Astrocyte of the hippocampus (primary cell): ENCODE measurements around the gene RXRB.
"Not testable (repeated sequence)": the region's sequence is repeated elsewhere in the genome, so short reads cannot be mapped to it uniquely, and the experiment has no call there.

Experiments used
- DNase-seq: peaks from one replicate; pipeline ENCODE4 v3.0.0; 2011; ENCODE audit warnings: low read depth, low spot score

RXRB gene

DNA sequence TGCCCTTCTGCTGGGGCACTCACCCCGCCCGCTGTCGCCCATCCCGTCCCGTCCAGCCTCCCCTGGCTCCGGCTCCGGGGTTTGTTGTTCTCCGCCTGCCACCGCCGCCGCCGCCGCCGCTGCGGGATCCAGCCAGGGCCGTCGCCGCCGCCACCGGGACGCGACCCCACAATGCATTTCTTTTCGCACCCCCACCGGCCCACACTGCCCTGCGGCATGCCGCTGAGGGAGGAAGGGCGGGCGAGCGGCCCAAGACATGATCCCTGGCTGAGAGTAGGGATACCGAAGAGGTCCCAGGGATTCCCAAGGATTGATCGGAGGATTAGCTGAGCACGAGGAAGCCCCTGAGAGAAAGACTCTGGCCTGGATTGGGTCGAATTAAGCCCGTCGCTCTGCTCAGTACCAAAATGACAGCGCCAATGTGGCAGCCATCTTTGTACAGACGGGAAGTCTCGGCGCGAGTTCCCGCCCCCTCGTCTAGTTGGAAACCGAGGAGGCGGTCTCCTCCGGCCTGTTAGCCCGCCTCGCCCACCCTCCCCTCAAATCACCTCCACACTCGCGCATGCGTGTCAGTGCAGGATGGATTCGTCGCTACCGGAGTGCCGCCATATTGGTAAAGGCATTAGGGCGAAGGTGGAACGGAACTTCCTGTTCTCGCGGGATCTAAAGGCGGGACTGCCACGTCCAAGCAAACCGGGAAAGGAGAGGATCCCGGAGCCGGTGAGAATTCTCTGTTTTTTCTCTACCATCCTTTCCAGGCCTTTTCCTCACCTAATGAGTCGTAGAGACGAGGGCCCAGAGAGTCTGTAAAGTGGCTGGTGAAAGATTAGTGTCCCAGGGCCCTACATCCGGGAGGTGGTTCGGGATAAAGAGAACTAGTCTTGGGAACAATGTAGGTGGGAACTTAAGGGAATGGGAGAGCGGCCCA, at the start of gene RXRB, which contains the start of gene SLC39A7:
Gene RXRB (minus strand): TSS at position 447 of the 928 bp plus-strand sequence. CDS start 189 bp downstream, at position 258.
Gene SLC39A7 (plus strand): TSS at position 649 of the 928 bp plus-strand sequence. CDS start 379 bp downstream, outside the sequence.
- peak; percentile 100 for DNase-seq

DNA sequence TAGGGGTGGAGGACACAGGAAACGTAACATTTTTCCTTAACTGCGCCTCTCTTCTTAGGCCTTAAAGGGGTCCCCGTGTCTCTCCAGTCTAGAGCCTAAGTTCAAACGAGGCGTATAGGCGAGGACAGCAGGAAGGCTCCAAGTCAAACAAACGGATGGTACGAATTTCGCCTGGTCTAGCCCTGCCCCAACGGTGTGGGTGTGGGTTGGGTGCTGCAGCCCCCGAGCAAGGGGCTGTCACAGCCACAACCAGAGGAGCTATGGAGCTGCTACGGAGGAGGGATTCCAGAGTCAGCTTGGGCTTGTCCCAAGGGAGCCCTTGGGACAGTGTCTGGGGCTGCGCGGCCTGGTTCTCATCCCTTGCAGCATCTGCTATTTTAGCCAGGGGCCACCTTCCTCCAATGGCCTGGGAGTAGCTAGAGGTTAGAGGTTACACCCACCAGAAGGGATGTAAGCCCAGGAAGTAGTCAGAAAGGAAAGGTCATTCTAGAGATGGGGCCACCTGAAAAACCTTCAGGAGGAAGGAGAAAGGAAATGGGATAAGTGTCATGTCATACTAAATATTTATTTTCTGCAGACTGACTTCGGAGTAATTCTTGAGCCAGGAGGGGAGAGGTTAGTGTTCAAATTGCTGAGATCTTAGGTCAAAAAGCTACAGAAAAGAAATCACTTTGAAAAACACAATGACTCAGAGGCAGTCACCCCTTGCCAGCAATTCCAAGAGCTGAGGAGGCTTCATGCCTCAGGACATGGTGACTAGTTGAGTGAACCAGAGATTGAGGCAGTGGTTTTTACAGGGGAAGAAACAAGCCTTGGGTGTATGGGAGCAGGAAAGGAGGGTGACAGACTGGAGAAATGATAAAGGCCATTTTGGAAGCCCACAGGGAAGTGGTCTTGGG, 49.5 kb upstream of the RXRB start:
- peak; percentile 78 for DNase-seq

DNA sequence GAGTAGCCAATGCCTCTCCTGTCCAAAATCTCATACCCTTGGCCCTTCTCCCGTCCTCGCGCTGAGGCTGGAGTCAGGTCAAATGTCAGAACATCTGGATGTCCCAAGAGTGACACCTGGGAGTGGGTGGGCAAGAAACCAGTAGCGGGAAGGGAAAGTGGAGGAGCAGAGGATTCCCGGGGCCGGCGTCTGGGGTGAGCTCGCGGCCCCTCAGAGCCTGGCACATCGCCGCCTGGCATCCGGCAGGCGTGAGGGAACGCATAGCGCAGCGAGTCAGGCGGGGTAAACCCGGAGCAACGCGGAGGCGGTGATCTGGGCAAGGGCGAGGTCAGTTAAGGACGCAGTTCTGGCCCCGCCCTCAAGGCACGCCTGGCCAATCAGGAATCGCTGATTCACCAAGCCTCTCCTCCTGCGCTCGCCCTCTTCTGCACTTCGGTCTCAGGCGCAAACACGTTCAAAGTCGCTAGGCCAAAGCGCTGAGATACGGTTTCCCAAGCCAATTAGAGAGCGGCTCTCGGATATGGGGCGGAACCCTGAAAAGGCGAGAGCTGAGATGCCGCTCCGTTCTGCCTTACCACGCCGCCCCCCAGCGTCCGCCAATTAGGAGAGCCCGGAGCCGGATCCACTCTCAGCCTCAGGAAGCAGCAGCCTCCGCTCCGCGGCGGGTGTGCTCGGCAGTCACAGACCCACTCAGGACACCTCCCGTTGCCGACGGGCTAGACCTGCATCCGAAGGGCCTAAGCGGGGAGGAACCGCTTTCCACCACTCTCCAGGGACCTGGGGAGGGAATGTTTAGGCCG, 48.7 kb upstream of the RXRB start:
- DNase-seq, result peak; percentile 99

DNA sequence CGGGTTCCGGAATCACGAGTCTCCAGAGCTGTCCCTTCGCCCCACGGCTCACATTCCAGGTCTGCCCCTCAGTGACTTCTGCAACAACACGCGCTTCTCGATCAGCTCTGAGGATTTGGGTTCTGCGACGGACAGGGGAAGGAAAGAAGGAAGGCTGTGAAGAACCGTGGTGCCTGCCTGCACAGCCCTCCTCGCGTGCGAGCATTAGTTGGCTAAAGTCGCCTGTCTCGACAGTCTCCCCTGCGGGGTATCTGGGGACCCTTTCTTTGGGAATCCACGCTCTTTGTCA, 48.1 kb upstream of the RXRB start:
- DNase-seq, result no peak

DNA sequence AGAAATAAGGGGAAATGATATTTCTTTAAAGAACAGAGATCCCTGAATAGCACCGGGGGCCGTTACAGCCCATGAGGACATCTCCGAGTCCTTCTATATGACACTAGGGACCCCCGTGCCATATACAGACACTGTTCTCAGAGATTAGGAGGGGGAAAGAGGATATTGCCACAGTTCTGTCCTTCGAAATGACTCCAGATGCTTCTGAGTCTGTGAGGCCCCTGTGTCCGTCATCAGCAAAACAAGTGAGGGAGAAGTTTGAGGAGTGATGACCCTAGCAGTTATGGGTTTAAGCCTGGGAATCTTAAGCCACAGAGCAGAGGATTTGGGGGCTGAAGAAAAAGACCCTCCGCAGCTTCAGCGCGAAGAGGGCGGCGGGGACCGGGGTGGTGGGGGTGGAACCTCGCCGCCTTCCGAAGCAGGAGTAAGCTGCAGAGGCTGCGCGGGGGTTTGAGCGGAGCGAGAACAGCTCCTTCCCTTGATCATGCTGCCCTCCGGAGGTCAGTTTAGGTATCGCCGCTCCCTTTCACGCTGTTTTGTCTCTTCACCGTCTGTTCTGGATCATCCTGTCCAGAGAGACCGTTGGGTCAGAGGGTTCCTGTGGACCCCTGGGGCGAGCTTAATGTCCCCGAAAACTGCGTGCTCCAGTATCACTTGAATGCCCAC, 47.6 kb upstream of the RXRB start:
- DNase-seq, result peak; percentile 94

DNA sequence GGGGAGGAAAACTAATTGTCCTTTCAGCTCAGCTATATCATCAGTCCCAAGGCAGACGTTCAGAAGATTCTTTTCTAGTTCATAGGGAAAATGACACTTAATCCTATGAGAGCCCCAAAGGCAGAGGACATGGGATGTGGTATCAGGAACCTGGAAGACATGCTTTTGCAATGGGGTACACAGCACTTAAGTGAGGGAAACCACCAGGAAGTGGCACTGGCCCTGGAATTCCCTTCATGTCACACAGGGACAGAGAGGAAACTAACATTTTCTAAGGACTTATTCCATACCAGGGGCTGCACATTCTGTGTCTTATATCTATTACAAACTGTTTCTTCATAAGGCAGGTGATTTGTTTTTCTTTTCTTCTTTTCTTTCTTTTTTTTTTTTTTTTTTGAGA, 43.0 kb upstream of the RXRB start:
- DNase-seq, result no peak

DNA sequence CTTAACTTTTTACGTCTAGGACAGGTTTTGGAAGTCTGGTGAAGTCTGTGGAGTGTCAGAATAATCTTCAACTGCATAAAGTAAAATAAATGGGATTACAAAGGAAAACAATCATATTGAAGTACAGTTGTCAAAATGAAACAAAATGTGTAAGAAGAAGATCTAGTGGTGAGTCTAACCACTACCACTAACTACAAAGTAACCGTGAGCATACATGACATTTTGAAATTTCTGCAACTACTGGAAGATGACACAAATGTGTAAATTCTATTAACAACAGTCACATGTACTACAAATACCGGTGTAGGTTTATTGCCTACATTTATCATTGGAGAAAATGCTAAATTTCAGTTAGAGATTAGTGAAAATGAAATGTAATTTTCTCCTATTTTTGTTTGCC, 41.5 kb upstream of the RXRB start:
- DNase-seq, result no peak

DNA sequence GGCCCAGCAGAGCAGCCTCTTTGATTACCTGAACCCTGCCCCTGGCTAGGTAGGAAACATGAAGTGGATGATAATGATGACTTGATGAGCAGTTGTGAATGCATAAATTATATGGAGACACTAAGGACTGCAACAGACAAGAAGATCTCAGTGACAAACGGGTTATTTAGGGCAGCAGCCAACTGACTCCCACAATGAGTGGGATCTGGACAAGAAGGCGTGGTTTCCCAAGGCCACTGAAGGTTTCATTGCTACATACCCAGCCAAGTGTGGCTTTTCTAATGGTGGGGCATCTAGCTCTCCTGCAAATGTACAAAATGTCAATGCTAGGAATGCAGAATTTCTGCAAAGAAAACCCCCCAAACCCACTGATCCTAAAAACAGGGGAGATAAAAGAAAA, 37.3 kb upstream of the RXRB start:
- DNase-seq, result no peak

DNA sequence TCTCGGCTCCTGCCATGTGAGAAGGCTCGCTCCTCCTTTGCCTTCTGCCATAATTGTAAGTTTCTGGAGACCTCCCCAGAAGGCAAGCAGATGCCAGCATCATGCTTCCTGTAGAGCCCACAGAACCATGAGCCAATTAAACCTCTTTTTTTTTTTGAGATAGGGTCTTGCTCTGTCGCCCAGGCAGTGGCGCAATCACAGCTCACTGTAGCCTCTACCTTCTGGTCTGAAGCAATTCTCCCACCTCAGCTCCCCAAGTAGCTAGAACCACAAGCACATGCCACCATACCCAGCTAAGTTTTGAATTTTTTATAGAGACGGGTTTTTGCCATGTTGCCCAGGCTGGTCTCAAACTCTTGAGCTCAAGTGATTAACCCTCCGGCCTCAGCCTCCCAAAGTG, 36.4 kb upstream of the RXRB start:
- DNase-seq, result no peak

DNA sequence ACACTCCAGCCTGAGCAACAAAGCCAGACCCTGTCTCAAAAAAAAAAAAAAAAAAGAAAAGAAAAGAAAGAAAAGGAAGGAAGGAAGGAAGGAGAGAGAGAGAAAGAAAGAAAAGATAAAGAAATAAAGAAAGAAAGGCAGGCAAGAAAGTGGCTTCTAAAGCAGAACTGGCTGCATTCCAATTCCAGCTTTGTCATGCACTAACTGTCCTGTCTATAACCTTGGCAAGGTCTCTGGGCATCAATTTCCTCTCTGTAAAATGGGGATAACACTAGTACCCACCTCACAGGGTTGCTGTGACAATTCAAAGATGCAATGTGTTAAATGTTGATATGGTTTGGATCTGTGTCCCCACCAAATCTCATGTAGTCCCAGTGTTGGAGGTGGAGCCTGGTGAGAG, 35.9 kb upstream of the RXRB start:
- DNase-seq, result no peak

DNA sequence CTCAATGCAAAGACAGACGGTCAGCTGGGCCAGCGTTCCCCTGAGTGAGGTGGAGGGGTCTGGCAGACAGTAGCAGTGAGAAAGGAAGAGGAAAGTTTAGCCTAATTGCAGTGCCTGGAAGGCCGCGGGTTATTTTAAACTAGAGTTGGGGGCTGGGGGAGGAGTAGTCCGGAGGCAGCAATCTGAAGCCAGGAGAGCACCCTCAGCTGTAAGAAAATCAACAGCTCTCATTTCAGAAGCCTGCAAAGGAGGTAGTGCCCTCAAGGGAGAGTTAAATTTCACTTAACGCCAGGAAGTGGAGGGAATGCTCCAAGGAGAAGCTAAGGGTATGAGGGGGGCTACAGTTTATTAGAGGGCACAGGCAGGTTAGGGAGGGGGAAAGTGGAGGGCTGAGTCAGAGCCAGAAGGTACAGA, 34.8 kb upstream of the RXRB start:
- no peak for DNase-seq

DNA sequence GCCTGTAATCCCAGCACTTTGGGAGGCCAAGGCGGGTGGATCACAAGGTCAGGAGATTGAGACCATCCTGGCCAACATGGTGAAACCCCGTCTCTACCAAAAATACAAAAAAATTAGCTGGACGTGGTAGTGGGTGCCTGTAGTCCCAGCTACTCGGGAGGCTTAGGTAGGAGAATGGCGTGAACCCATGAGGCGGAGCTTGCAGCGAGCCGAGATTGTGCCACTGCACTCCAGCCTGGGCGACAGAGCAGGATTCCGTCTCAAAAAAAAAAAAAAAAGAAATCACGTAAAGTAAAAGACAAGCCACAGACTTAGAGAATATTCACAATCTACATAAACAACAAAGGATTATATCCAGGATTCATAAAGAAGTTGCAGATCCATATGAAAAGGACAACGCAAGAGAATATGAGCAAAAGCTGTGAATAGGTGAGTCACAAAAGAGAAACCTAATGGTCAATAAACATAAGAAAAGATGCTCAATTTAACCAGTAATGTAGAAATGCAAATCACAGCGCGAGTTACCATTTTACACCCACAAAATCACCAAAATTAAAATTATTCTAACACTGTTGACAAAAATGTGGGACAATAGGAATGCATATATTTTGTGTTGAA, 26.1 kb upstream of the RXRB start:
- not testable (repeated sequence) for DNase-seq

DNA sequence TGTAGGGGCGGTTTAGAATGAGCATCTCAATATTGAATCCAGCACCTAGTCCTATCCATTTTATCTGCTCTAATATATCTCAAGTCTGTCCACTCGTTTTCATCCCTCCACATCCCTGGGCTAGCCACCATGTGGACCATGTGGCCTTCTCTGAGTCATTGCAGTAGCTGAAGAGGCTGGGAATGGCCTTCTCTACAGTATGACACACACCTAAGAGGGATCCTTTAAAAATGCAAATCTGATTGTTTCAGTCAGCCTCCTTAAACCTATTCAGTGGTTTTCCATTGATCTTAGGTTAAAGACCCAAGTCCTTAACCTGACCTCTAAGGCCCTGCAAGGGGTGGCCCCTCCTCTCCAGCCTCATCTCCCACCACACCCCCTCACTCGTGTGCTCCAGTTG, 17.2 kb upstream of the RXRB start:
- no peak for DNase-seq

DNA sequence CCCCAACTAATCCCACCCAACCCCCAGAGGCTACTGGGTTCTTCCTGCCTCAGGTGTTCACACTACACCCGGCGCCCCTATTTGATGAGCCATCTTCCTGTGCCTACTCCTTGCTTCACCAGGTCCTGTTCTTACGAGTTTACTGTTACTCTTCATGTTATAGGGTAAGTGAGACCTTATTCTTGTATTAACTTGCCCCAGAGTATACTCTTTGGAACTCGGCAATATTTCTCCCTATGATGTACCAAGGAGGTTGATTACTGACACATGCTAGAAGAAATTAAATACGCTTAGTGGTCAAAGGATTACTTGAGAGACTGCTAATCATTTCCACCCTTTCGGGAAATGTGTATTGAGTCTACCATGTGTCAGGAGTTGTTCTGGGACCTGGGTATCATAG, 16.8 kb upstream of the RXRB start:
- DNase-seq, result no peak

DNA sequence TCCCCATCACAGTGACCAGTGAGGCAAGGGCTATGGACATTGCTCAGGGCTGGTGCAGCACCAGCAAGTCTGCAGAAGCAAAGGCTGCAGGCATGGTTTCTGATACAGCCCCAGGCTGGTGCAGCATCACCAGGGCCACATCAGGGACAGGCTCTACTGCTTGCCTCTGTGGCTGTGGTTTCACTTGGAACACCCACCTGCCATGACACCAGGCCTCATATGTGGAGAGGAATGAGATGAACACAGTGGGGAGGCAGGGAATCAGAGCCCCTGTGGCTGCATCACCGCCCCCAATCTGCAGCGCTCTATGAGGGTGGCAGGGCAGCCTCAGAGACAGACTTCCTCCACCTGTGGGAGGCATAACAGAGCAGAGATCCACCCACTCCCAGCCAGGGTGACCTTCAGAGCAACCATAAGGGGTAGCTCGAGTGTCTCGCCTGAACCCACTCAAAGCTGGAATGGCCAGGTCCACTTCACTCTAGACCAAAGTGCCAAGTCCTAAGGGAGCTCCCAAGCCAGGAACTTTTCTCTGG, 15.7 kb upstream of the RXRB start:
- no peak for DNase-seq

DNA sequence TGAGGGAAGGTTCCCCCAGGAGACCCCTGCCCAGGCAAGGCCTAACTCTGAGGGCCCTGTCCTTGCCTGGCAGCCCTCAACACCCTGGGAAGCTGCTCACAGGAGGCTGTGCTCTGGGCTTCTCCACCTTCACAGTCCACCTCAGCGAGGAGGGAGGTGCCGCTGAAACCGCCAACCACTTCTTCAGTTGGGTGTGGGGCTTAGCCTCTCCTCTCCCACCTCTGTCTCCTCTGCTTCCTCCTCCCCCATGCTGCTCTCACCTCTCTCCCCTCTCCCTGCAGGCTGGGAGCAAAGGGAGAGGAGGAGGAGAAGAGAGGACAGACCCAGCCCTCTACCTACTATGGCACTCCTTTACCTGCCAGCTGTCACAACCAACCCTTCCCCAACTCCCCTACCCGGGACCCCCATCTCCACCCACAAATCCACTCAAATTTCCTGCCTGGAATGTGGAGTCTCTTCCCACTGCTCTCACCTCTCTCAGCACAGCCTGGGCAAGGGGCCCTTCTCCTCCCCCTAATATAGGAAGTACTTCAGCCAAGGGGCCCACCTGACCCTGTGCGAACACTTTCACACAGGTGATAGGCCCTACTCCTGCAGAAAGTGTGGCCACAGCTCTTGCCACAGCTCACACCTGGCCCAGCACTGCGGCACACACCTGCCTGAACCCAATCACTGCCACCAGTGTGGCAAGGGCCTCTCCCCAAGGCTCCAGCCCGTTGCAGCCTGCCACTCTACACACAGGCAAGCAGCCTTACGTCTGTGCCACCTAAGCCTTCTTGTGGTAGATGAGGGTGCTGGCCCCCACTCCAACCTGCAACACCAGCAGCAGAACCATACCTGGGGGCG, 15.0 kb upstream of the RXRB start:
- no peak for DNase-seq

DNA sequence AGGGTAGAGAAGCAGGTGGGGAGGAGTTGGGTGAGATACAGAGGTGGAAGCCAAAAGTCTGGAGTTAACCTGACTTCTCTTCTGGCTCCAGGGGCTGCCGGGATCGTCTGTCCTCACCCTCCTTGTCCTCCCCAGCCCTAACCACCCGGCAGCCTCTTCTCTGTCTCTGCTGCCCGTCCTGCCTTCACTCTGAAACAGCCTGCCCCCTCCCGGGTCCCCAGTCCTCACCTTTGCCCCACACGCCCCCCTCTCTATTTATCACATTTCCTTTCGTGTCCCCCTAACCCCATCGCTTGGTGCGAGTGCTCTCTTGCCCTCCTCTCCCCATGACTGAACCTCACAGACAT, 13.5 kb upstream of the RXRB start:
- DNase-seq, result no peak

DNA sequence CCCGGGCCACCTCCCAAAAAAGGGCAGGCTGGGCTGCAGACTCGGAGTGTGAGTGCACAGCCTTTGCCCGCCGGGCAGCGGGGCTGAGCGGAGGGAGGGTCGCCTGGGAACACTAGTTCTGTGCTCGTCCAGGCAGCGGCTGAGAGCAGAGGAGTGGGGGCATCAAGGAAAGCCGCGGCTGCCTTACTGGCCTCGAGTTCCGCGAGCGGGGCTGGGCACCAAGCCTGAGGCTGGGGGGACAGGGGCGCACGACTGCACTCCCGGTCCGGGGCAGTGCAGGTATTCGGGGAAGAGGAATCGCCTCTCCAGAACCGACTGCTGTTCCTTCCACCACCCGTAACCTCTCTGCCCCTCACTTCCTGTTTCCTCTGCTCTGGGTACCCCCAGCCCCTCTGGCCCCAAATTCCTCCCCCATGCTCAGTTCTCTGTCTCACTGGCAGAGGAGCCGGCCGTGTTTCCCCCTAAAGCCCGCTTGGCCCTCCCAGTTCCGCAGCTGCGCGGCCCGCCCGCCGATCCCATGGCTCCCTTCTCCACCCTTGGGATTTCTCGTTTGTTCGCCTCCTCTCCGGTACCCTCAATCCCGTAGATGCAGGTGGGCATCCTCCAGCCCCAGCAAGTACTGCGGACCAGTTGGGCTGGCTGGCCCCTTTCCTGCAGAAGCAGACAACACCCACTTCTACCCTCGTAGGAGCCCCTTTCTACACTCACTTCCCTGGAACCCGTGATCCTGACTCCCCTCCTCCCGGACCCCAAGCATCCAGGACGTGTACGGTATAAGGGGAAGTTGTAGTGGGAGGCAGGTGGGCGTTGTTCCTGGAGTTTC, 12.9 kb upstream of the RXRB start:
- DNase-seq, result peak; percentile 56

DNA sequence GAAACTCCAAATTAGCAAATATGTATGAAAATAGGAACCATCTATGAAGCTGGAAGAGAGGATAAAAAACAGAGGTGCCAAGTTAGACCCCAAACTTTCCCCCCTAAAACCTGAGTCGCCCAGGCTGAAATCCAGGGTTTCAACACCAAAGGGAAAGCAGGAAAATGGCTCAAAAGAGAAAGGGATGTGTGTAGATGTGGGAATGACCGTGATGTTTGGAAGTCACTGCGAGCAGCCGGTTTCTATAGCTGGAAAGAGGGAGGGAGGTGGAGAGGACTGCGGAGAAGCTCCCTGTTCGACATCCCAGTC, 12.3 kb upstream of the RXRB start:
- DNase-seq, result no peak
